ENCODE results near the gene HJURP.
A peak's percentile ranks its signal among the peaks of the same experiment; 100 is the strongest.

The HJURP gene

DNA sequence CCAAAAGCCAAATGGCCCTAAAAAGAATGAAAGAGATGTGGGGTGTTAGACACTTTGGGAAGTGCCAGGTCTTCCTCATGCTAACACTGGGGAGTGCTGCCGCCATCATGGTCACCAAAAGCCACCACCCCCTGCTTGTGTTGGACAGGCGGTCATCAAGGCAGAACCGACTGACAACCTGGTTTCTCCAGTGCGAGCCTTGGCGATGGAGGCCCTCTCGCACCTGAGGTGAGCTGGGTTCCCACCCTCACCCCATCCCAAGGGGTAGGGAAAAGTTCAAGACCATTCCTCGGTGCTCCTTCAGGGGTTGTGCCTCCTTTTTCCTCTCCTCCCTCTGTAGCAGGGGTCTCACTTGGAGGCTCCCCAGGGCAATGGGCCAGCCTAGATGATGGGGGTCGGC, 42.6 kb downstream of the HJURP start:
- DNase-seq = no peak

DNA sequence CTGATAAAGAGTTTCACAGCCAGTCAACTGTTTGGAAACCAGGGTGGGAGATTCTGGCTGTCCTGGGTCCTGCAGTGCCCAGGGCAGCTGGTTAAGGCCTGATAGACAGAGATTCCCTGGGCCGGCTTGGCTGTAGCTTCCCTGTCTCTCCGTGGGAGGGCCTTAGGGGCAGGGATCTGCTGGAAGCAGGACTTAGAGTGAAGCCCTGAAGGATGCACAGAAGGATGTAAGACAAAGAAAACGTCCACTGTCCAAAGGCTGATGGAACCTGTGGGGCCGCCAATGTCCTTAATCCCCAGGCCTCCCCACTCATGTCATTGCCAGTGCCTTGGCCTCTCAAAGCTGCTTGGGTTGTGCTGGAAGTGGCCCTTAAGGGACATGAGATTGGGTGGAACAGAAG, 43.2 kb downstream of the HJURP start:
- DNase-seq = no peak

DNA sequence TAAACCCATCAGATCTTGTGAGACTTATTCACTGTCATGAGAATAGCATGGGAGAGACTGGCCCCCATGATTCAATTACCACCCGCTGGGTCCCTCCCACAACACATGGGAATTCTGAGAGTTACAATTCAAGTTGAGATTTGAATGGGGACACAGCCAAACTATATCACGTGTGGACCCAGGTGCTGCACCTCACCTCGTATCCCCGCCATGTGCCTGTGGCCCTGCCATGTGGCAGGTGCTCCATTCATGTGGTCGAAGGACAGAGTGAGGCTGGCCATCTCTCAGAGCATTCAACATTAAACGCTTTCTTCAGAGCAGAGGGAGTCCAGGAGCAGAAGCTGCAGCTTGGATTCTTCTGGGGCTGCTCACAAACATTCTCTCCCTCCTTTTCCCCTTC, 44.0 kb downstream of the HJURP start:
- no peak for DNase-seq

DNA sequence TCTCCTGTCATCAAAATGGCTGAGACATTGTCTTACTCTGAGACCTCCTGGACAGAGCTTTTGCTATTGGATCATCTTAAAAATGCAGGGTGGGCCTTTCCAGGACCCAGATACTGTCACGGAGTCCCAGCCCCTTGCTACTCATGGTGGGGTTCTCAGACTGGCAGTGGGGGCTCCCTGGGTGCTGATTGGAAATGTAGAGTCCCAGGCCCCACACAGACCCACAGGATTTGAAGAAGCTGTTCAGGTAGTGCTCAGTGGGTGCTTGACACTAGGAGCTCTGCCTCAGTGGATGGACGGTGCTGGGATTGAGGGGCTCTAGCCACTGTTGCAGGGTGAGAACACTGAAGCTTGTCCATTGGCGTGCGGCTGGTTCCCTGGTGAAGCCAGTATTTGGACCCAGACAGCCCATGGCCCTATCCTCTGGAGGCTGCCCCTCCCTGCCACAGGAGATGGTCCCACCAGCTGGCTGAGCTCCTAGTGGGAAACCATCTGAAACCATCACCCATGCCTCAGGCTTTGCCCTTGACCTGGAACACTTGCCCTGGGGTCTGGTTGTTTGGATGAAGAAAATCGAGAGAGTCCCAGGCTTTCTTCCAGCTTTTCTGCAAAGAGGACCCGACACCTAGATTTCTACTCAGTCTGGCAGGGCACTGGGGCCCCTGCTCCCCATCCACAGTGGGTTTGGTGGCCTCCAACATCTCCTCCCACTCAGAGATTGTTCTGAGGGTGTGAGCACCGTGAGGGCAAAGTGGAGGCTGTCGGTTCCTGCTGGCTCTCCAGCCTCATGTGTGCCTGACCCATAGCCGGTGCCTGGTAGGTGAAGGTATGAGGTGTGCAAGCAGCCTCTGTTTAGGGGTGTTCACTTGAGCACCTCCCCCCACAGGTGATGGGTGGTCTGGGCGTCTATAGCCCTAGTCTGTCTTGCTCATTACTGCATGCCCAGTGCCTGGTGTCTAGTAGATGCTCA, 46.1 kb downstream of the HJURP start:
- DNase-seq = no peak

GRCh38 chr2:233807215-233807865, 47.0 kb downstream of the HJURP start:
- no peak for DNase-seq

DNA sequence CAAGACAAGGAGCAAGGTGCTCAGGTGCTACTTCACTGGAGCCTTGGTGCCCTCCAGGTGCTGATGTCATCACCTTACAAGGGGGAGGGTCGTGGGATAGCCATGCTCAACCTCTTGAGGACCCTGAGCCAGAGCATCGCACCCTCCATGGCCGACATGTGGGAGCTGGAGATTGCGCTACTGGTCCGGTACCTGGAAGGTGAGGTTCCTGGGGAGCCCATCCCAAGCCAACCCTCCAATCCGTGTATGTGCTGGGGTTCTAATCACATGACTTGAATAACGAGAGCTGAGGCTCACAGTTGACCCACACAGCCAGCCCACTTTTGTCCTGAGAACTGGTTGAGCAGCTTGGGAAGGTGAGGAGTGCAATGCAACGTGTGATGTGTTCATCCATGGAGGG, 50.3 kb downstream of the HJURP start:
- no peak for DNase-seq

- DNase-seq = no peak
Observed at GRCh38 chr2:233803292-233803911, 50.9 kb downstream of the HJURP start.

DNA sequence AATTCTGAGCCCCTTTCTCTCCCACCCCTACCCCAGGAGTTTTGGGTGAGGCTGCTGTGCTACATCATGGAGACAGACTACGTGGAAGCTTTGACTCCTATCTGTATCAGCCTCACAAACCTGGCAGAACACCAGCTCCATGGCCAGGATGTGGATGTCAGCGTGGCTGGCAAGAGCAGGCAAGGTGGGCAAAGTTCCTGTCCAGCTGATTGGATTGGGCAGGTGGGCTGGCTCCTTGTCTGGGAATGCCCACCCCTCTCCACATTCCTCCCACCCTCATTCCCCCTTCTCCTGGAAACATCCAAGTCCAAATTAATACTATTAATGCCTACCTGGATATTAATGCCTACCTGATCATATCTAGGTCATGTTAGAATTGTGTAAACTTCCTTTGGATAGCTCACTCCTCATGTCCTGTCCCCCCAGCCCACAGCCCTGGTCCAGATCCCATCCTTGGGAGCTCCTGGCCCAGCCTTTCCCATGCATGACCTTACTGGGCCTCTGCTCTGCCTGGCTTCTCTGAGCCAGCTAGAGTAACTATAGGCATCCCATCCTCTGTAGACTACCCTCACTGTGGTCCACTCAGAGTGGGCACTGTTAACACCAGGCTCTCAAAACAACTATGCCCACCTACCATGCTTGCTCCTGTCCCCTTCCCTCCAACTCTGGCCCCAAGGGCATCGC, 52.1 kb downstream of the HJURP start:
- DNase-seq = no peak

DNA sequence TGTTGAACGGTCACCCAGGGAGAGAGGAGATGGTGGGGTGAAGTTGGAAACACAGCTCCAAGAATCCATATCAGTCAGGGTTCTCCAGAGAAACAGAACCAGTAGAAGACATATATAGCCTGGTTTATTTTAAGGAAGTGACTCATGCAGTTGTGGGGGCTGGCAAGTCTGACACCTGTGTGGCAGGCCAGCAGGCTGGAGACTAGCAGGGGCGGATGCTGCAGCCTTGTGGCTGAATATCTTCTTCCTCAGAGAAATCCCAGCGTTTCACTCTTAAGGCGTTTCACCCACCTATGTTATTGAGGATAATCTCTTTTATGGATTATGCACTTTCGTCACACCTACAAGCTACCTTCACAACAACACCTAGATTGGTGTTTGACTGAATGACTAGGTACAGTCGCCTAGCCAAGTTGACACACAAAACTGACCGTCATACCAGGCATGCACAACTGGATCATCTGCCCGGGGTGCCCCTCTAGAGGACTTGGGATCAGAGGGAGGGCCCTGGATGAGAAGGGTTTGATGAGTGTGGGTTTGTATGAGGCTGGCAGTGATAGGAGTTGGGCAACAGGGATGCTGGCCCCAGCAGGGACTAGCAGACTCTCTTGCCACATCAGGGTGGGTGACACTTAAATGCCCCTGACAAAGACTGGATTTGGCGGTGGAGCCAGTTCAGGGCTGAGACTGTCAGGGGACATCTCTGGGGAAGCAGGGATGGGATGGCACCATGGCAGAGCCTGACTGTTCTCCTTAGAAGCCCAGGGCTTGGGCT, 52.8 kb downstream of the HJURP start:
- peak; percentile 68 for DNase-seq

DNA sequence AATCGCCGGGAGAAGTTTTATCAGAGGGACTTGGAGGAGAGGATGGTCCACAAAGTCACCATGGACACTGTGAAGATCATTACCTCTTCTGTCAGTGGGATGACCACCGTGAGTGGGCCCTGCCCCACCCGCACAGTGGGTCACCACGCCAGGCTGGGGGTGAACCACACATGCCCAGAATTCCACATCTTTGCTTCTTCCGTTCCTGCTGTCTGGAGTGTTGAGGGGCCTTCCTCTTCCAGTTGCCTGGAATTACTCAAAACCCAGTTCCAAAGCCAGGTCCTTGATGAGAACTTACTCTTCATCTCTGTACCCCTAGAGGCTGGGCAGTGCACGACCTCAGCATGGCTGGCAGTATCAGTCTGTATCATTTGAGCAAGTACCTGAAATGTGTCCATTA, 54.1 kb downstream of the HJURP start:
- no peak for DNase-seq

DNA sequence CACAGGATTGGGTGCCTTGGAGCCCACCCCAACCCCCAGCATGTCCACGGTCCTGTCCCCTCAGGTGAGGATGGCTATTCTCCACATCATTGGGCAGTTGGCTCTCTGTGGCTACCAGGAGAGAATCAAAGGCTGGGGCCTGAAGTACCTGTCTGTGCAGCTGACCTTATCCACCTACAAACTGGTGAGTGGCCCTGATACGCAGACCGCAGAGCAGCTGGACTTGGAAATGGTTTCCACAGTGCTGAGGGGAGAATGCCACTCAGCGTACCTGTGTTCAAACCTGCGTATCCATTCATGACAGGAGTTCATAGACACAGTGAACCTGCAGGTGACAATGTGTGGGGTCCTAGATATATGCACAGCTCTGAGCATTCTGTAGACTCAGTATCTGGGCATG, 54.6 kb downstream of the HJURP start:
- DNase-seq = no peak

DNA sequence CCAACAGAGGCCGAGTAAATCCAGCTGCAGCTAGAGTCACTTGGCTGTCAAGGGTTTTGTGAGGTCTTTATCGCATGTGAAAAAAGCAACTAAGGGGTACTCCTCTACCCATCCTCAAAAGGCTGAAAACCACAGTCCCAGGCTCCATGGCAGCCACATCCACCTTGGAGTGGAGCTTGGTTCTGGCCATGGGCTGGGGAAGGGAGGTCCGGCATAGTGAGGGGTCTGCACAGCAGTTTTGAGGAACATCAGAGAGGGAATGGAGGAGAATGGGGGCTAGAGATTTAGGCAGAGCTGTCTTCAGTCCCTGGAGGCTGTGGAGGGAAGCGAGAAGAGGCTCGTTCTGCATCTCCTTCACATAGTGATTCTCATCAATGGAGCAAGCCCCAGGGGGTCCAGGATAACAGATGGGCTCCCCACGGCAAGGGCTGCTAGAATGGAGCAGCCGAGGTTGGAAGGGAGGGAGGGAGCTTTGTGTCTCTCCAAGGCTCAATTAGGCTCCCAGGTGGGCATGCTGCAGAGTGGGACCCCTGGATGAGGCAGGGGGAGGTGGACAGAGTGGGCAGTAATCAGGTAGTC, 55.2 kb downstream of the HJURP start:
- no peak for DNase-seq

DNA sequence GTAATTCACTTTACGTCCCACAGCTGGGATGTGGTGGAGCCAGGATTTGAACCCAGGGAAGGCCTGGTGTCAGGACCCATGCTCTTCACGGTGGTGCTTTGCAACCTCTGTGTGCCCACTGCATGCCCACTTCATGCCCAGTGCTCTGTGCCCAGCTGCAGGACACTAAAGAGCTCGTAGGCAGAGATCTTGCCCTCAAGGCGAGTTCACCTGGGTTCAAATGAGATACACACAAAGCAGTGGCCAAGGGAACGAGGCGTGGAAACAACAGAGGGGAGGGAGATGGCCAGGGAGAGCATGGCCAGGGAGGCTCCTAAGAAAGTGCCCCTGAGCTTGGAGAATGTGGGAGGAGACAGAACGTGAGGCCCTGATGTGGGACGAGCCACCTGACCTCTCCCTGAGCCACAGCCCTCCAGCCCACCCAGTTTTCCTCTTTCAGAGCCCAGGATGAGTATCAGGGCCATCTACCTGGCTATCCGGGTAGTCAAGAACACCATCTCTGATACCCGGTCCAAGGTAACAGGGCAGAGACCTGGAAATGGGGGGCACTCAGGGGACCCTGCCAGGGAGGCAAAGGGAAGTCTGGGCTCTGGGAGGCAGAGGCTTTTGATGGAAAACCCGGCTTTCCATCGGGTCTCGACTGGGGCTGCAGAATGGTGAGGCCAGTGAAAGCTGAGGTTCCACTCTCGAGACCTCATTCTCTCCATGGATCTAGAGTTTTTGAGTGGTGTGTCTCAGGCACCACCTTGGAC, 55.8 kb downstream of the HJURP start:
- no peak for DNase-seq

DNA sequence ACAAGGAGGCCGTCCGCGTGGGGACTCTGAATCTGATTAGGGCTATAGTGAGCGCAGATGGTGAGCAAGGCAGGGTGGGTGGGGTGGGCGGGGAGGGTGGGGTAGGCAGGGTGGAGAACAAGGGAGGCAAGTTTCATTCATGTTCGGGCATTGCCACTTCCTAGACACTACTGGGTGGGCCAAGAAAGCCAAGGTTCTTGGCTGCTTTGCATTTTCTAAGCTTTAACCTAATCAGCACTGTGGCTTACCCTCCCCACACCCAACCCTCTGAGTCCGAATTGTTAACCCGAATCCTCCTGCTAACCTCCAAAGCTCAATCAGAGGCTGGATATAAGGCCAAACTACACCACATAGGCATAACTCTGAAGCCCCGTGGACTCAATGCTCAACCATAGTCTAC, 58.1 kb downstream of the HJURP start:
- no peak for DNase-seq

DNA sequence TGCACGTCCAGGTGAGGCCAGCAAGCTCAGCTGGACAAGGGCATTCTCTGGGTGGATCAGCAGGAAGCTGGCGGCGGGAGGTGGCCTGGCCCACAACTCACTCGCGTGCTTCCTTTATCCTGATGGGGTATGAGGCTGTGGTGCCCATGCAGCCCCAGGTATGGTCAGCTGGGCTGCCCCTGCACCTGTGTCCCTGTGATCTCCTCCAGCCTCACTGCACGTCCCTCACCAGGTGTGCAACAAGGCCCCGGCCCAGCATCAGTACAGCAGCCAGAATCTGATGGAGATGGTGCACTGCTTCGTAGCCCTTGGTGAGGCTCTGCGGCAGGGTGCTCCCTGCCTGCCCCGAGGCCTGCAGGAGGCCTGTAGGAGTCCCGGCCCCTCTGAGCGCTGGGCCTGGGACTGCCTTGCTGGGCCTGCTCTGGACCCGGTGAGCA, 58.6 kb downstream of the HJURP start:
- DNase-seq = no peak

GRCh38 chr2:233794128-233794658, 60.1 kb downstream of the HJURP start:
- DNase-seq = no peak

DNA sequence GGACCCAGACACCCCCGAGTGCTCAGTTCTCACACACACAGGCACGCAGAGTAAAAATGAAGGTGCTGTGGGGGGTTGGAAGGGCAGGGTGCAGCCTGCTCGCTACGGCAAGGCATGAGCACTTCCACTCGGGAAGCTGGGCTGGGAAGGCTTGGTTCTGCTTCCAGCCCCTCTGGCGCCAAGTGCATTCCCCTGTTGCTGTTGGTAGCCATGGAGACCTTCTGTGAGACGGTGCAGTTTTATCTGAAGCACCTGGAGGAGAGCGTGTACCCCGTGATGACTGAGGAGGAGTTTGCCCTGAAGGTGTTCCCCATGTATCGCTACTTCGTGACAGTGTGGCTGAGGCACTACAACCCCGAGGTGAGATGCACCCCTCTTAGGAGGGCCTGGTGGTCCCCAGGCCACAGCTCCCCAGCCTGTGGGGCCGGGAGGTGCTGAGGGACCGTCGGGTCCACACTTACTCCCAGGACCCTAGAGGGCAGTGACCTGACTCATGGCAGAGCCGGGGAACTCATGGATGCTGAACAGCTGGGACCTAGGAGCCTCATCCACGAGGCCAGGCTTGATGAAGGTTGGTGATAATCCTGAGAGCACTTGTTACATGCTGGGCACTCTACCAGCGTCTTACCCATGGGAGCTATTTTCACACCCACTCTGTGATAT, 60.7 kb downstream of the HJURP start:
- DNase-seq = no peak

GRCh38 chr2:233792720-233793119, 61.6 kb downstream of the HJURP start:
- DNase-seq = no peak

- no peak for DNase-seq
Observed at GRCh38 chr2:233791883-233792329, 62.4 kb downstream of the HJURP start.

GRCh38 chr2:233791151-233791882, 63.0 kb downstream of the HJURP start:
- DNase-seq = no peak
